ENCODE results near the gene TARDBP.

GRCh38 chr1:11056504-11056903 lies 44.0 kb downstream of the TARDBP start:
- TF ChIP-seq, protein P1, sequence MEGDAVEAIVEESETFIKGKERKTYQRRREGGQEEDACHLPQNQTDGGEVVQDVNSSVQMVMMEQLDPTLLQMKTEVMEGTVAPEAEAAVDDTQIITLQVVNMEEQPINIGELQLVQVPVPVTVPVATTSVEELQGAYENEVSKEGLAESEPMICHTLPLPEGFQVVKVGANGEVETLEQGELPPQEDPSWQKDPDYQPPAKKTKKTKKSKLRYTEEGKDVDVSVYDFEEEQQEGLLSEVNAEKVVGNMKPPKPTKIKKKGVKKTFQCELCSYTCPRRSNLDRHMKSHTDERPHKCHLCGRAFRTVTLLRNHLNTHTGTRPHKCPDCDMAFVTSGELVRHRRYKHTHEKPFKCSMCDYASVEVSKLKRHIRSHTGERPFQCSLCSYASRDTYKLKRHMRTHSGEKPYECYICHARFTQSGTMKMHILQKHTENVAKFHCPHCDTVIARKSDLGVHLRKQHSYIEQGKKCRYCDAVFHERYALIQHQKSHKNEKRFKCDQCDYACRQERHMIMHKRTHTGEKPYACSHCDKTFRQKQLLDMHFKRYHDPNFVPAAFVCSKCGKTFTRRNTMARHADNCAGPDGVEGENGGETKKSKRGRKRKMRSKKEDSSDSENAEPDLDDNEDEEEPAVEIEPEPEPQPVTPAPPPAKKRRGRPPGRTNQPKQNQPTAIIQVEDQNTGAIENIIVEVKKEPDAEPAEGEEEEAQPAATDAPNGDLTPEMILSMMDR (IDR thresholded peaks at IDR 0.05): no peak
- no peak for TF ChIP-seq POLR2A (IDR thresholded peaks at IDR 0.05)

Data from esophagus squamous epithelium (tissue), 4 donors.